ENCODE results near the gene FNDC3B.
A peak's percentile ranks its signal among the peaks of the same experiment; 100 is the strongest.
"Not testable (repeated sequence)": the region's sequence is repeated elsewhere in the genome, so short reads cannot be mapped to it uniquely, and the experiment has no call there.

FNDC3B gene

GRCh38 chr3:172359231-172359630, 319.9 kb downstream of the FNDC3B start:
- no peak for DNase-seq

GRCh38 chr3:172359996-172360395, 320.6 kb downstream of the FNDC3B start:
- no peak for DNase-seq

GRCh38 chr3:172362583-172362982, 323.2 kb downstream of the FNDC3B start:
- DNase-seq = no peak

- DNase-seq = no peak
Observed at GRCh38 chr3:172364374-172365027, 325.1 kb downstream of the FNDC3B start.

GRCh38 chr3:172365028-172365567, 325.7 kb downstream of the FNDC3B start:
- no peak for DNase-seq

GRCh38 chr3:172367205-172368105, 328.1 kb downstream of the FNDC3B start:
- peak; percentile 73 for DNase-seq

GRCh38 chr3:172368556-172368955, 329.2 kb downstream of the FNDC3B start:
- not testable (repeated sequence) for DNase-seq

GRCh38 chr3:172369590-172370259, 330.3 kb downstream of the FNDC3B start:
- DNase-seq = no peak

GRCh38 chr3:172370419-172370818, 331.0 kb downstream of the FNDC3B start:
- no peak for DNase-seq

- no peak for DNase-seq
Observed at GRCh38 chr3:172371544-172371943, 332.2 kb downstream of the FNDC3B start.

- no peak for DNase-seq
Observed at GRCh38 chr3:172372895-172373294, 333.5 kb downstream of the FNDC3B start.

- no peak for DNase-seq
Observed at GRCh38 chr3:172373912-172374311, 334.5 kb downstream of the FNDC3B start.

- DNase-seq = no peak
Observed at GRCh38 chr3:172375206-172375850, 335.9 kb downstream of the FNDC3B start.

GRCh38 chr3:172376402-172376801, 337.0 kb downstream of the FNDC3B start:
- no peak for DNase-seq

GRCh38 chr3:172376881-172377280, 337.5 kb downstream of the FNDC3B start:
- no peak for DNase-seq

- DNase-seq = no peak
Observed at GRCh38 chr3:172378439-172378838, 339.1 kb downstream of the FNDC3B start.

GRCh38 chr3:172379372-172379771, 340.0 kb downstream of the FNDC3B start:
- no peak for DNase-seq

GRCh38 chr3:172380632-172381031, 341.3 kb downstream of the FNDC3B start:
- no peak for DNase-seq

GRCh38 chr3:172383306-172383796, 344.0 kb downstream of the FNDC3B start:
- DNase-seq = no peak

GRCh38 chr3:172384836-172385235, 345.5 kb downstream of the FNDC3B start:
- DNase-seq = no peak

- no peak for DNase-seq
Observed at GRCh38 chr3:172387728-172388127, 348.4 kb downstream of the FNDC3B start.

GRCh38 chr3:172388412-172389078, 349.2 kb downstream of the FNDC3B start:
- no peak for DNase-seq
